GM13976 (cell line): Measurements from ENCODE around the gene GALNT14.

Experiments used
- DNase-seq: peaks from one replicate; pipeline ENCODE4 v3.0.0; 2012; ENCODE audit warnings: low spot score
- in situ Hi-C: fragments of 300-500 bp; cut with MboI; formaldehyde crosslinking; loops from one replicate; pipeline ENCODE4 v1.12.0; 2022; ENCODE audit warnings: low sequenced_read_pairs, mixed read lengths, inconsistent platforms; ENCODE audit not compliant: unreplicated experiment
- TF ChIP-seq, protein P1 (sequence below): IDR thresholded peaks from 2 replicates; pipeline ENCODE4 v1.5.1; 2012; ENCODE audit warnings: borderline replicate concordance, mild to moderate bottlenecking; ENCODE audit not compliant: insufficient read depth; ENCODE audit errors: extremely low read depth, missing control alignments, control extremely low read depth

Gene GALNT14

DNA sequence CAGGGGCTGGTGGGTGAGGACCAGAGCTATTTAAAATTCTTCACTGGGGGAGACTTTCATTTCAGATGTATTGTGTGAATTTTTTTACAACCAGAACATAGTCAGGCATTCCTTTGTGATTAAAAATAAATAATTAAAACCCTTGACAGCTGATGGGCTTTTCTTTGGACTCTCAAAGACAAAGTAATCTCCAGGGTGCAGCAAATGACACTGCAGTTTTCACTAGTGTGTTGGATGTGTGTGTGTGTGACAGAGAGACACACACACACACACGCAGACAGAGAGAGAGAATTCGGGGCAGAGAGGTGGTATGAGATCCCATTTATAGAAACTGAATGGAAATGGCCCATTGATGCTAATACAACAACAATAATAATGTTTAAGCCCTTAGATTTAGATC, 10.3 kb upstream of the GALNT14 start:
- in situ Hi-C loops: no loop called here
- TF ChIP-seq, protein P1, sequence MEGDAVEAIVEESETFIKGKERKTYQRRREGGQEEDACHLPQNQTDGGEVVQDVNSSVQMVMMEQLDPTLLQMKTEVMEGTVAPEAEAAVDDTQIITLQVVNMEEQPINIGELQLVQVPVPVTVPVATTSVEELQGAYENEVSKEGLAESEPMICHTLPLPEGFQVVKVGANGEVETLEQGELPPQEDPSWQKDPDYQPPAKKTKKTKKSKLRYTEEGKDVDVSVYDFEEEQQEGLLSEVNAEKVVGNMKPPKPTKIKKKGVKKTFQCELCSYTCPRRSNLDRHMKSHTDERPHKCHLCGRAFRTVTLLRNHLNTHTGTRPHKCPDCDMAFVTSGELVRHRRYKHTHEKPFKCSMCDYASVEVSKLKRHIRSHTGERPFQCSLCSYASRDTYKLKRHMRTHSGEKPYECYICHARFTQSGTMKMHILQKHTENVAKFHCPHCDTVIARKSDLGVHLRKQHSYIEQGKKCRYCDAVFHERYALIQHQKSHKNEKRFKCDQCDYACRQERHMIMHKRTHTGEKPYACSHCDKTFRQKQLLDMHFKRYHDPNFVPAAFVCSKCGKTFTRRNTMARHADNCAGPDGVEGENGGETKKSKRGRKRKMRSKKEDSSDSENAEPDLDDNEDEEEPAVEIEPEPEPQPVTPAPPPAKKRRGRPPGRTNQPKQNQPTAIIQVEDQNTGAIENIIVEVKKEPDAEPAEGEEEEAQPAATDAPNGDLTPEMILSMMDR: no peak
- no peak for DNase-seq

DNA sequence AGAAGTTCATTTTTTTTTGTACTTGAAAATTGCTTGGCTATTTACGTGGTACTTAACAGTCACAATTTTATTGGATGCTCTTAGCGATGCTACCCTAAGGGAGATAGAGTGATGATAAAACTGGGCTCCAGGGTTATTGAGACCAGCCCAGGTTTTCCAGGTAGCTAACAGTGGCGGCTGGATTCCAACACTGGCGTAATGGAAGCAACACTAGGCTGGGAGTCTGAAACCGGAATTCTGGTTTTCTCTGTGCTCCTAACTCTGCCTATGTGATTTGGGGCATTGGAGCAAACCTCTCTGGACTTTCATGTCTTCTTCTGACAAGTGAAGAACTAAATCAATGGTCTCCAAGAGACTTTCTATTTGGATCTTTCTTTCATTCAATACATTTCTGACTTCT, 9.4 kb upstream of the GALNT14 start:
- in situ Hi-C loops: no loop called here
- TF ChIP-seq, protein P1: no peak
- no peak for DNase-seq

DNA sequence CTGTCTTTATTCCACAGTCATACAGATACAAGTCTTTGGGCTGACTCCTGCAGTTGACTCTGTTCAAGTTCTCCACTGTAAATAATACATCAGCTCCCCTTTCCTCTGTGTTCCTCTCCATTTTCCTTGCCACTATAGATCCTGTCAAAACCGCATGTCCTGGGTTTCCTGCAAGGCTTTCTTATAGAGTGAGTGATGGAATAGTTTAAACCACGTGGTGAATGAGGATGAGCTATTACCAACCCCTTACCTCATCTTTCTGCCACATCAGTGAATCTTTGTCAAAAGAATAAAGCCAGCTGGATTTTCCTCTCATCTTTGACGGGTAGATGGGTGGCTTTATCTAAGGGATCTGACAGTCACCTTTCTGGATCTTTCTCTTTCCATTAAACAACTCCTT, 3.9 kb upstream of the GALNT14 start:
- in situ Hi-C loops: no loop called here

DNA sequence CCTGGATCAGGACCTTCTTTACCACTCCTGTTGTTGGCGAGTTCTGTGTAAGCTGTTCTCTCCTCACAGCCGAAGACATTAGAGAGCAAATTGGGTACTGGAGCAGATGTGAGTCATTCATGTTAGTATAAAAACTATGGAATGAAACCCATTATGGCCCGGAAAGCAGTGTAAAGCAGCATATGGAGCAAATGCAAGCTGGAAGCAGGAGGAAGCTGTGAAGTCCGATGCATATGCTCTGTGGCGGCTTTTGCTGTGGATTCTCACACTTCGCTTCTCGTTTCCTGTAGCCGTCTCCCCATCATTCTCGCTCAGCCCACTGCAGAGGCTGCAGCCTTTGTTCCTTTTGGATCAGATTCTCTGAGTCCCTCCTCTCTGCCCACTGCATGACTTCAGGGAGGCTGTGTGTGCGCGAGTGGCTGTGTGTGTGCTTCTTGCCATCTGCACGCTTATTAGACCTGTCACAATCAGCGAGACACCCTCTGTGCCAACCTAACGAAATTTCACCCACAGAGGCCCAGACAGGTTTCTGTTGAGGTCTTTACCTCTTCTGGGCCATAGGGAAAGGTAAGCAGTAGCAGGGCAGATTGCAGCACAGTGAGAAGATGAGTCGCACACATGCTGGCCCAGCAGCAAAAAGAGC, 3.3 kb upstream of the GALNT14 start:
- in situ Hi-C loops: no loop called here
- TF ChIP-seq, protein P1: no peak
- DNase-seq: no peak

More for the DNA sequence above, 3.9 kb upstream of the GALNT14 start:
- TF ChIP-seq, protein P1: no peak
- DNase-seq: no peak

DNA sequence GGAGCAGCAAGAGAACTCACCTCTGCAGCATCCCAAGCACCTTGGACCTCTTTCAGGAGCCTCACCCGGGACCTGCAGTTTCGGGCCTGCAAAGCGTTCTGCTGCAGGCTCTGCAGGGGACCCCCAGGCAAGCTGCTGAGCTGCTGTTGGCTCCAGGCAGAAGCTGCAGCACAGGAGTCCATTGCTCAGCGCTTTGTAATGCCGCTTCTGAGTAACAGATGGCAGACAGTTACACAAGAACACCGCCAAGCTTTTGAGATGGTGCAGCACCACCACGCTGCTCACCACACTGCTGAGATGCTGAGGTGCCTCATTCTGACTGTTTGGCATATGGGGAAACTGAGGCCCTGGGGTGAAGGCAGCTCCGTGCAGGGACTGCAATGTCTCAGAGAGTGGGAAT, 1.9 kb upstream of the GALNT14 start:
- TF ChIP-seq, protein P1: no peak
- no peak for DNase-seq
- in situ Hi-C loops: no loop called here

DNA sequence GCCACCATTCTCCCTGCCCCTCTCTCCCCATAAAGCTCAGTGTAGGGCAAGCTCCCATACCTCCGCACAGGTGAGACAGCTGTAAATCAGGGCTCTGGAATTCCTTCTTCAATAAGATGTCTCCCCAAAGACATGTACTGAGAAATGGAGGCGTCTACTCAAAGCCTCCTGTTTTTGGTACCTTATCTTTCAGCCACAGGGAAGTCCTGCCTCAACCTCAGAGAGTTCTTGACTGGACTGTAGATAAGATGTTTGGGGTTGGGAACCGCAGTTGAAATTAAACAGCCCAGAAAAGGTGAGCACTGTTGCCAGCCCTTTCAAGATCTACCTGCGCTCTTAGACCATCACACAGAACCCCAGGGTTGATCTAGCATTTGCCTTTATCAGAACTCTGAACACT, 1.4 kb upstream of the GALNT14 start:
- in situ Hi-C loops: no loop called here
- TF ChIP-seq, protein P1: no peak

More for the DNA sequence above, 1.4 kb upstream of the GALNT14 start:
- DNase-seq: no peak
